Mesothelial cell of epicardium (in vitro differentiated cells): ENCODE data around the gene IMP3. TPM values are rescaled to one million over a fixed set of nuclear protein-coding genes. Genes with fewer than 3 reads are reported as not detected.

ENCODE experiments used
- DNase-seq, 2 experiments: peaks; one replicate each; pipeline ENCODE4 v3.0.0; 2021; ENCODE audit warnings: low spot score in 2 of 2; ENCODE audit not compliant: unreplicated experiment in 2 of 2
- H3K27ac Mint-ChIP-seq: 2 replicates; pipeline ENCODE4 v1.8.0; 2021; ENCODE audit warnings: mixed read lengths
- H3K27me3 Mint-ChIP-seq: 2 replicates; pipeline ENCODE4 v1.8.0; 2021; ENCODE audit warnings: low read depth, mixed read lengths
- H3K36me3 Mint-ChIP-seq: 2 replicates; pipeline ENCODE4 v1.8.0; 2021; ENCODE audit warnings: mixed read lengths
- H3K4me1 Mint-ChIP-seq: 2 replicates; pipeline ENCODE4 v1.8.0; 2021; ENCODE audit warnings: mixed read lengths
- H3K4me3 Mint-ChIP-seq: 2 replicates; pipeline ENCODE4 v1.8.0; 2021; ENCODE audit warnings: mild to moderate bottlenecking, moderate library complexity, mixed read lengths
- H3K9me3 Mint-ChIP-seq: 2 replicates; pipeline ENCODE4 v1.8.0; 2021; ENCODE audit warnings: mixed read lengths
- total RNA-seq: library from RNA; stranded (reverse); gene quantifications from 3 replicates; pipeline ENCODE4 v1.2.1, GENCODE V29; 2021
- TF ChIP-seq, protein P1 (sequence below): fragments of 200-600 bp; sonication (generic); IDR thresholded peaks from one replicate; pipeline ENCODE4 v1.5.0; 2021; ENCODE audit warnings: antibody characterized with exemption; ENCODE audit not compliant: unreplicated experiment

The IMP3 gene
- total RNA-seq, 1 donor from 2014 or later, result 38.6 TPM

DNA sequence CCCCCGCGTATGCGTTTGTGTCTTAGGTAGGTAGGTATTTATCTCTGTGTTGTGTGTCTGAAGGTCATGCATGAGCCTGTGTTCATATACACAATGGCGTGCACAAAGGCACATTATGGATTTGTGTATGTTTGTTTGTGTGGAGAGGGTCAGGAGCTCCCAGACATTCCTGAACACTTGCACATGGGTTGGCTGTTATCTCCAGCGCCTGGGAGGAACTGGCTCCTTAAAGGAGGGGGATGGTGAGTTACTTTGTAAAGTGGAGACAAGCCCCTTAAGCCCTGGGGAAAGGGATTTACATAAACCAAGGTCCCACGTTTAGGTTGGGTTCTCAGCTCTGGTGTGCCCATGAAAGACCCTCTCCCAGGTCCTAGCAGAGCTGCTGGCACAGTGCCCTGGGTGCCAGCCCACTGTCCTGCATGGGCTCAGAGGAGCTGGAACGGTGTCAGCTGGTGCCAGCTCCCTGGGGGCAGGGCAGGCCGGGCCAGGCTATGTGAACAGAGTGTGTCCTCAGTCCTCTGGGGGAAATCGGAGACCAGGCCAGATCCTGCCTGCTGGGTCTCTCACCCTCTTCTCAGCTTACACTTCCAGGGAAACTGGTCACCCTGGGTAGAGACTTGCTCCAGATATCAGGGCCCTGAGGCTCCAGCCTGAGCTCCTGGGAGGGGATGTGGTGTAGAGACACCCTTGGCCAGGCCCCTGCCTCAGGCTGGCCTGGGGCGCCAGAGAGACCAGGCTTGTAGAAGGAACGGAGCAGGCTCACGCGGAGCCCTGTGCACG, 32.8 kb upstream of the IMP3 start:
- peak overlapping the region; percentile 20 for H3K4me3 Mint-ChIP-seq
- H3K36me3 Mint-ChIP-seq, result no peaks in the 10 kb centered on the region
- TF ChIP-seq, protein P1, sequence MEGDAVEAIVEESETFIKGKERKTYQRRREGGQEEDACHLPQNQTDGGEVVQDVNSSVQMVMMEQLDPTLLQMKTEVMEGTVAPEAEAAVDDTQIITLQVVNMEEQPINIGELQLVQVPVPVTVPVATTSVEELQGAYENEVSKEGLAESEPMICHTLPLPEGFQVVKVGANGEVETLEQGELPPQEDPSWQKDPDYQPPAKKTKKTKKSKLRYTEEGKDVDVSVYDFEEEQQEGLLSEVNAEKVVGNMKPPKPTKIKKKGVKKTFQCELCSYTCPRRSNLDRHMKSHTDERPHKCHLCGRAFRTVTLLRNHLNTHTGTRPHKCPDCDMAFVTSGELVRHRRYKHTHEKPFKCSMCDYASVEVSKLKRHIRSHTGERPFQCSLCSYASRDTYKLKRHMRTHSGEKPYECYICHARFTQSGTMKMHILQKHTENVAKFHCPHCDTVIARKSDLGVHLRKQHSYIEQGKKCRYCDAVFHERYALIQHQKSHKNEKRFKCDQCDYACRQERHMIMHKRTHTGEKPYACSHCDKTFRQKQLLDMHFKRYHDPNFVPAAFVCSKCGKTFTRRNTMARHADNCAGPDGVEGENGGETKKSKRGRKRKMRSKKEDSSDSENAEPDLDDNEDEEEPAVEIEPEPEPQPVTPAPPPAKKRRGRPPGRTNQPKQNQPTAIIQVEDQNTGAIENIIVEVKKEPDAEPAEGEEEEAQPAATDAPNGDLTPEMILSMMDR, result no peak
- H3K9me3 Mint-ChIP-seq, result no peaks in the 10 kb centered on the region
- no peaks in the 10 kb centered on the region for H3K27me3 Mint-ChIP-seq
- peaks cover 22% of the 10 kb centered on the region for H3K4me1 Mint-ChIP-seq
- peak in 1 of 2 experiments; percentile 56 for DNase-seq
- peak overlapping the region; percentile 95 for H3K27ac Mint-ChIP-seq

GRCh38 chr15:75671730-75672602, 31.9 kb upstream of the IMP3 start:
- H3K27me3 Mint-ChIP-seq, result no peaks in the 10 kb centered on the region
- TF ChIP-seq, protein P1, result no peak
- H3K4me3 Mint-ChIP-seq, result no peak overlapping the region
- no peaks in the 10 kb centered on the region for H3K36me3 Mint-ChIP-seq
- H3K27ac Mint-ChIP-seq, result peak overlapping the region; percentile 95
- no peak for DNase-seq
- H3K4me1 Mint-ChIP-seq, result peaks cover 22% of the 10 kb centered on the region
- no peaks in the 10 kb centered on the region for H3K9me3 Mint-ChIP-seq

- peaks cover 22% of the 10 kb centered on the region for H3K4me1 Mint-ChIP-seq
- no peak for DNase-seq
- no peaks in the 10 kb centered on the region for H3K27me3 Mint-ChIP-seq
- H3K27ac Mint-ChIP-seq, result no peak overlapping the region
- no peaks in the 10 kb centered on the region for H3K36me3 Mint-ChIP-seq
- no peak overlapping the region for H3K4me3 Mint-ChIP-seq
- H3K9me3 Mint-ChIP-seq, result no peaks in the 10 kb centered on the region
- TF ChIP-seq, protein P1, result no peak
Measured at GRCh38 chr15:75669879-75670212, 29.8 kb upstream of the IMP3 start.

GRCh38 chr15:75669191-75669878, 29.3 kb upstream of the IMP3 start:
- Mint-ChIP-seq H3K4me1 (peaks cover 22% of the 10 kb centered on the region), H3K36me3 (no peaks in the 10 kb centered on the region), H3K4me3 (no peak overlapping the region), H3K27ac (no peak overlapping the region), H3K9me3 (no peaks in the 10 kb centered on the region), H3K27me3 (no peaks in the 10 kb centered on the region)
- DNase-seq, result no peak
- TF ChIP-seq, protein P1, result no peak

DNA sequence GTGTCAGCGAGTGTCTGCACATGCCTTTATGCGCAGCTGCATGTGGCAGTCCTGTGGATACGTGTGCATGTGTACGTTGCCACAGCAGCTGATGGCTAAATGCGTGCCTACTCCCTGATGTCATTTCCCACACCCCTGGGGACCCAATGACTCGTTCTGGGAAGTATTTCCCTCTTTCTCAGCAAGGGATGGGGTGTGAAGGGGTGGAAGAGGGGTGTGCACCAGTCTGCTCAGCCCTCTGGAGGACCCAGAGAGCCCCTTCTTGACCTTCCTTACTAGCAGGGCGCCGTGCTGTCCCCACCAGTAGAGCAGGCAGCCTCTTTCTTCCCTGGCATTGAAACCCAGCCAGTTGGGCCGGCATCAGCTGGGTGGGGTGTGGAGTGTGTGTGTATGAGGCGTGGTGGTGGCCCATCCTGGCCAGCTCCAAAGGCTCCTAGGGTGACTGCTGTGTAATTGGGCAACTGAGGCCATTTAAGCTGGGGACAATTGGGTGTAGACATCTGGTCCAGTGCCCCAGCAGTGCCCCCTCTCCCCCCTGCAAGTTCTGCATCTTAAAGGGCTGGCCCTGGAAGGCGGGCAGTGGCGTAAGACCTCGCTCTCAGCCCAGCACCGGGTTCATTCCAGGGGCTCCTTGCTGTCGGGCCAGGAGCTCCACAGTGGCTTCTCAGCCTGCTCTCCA, 26.9 kb upstream of the IMP3 start:
- H3K9me3 Mint-ChIP-seq, result no peaks in the 10 kb centered on the region
- no peak overlapping the region for H3K4me3 Mint-ChIP-seq
- no peaks in the 10 kb centered on the region for H3K36me3 Mint-ChIP-seq
- TF ChIP-seq, protein P1, result no peak
- no peaks in the 10 kb centered on the region for H3K27me3 Mint-ChIP-seq
- peaks cover 2% of the 10 kb centered on the region for H3K4me1 Mint-ChIP-seq
- DNase-seq, result no peak
- no peak overlapping the region for H3K27ac Mint-ChIP-seq
